GM12891 (cell line): ENCODE results near the gene IL33.

Experiments used
- PAX5 ChIP-seq: IDR thresholded peaks from 2 replicates; pipeline ENCODE4 v1.6.1; 2011; ENCODE audit warnings: low read length, moderate library complexity, mild to moderate bottlenecking; ENCODE audit not compliant: insufficient read depth, severe bottlenecking
- POLR2A ChIP-seq: IDR thresholded peaks from 2 replicates; pipeline ENCODE4 v1.6.1; 2011; ENCODE audit warnings: low read depth, low read length, control low read depth
- POLR2AphosphoS5 ChIP-seq: IDR thresholded peaks from 2 replicates; pipeline ENCODE4 v1.6.1; 2011; ENCODE audit warnings: low read depth, low read length, control low read depth
- POU2F2 ChIP-seq: IDR thresholded peaks from 2 replicates; pipeline ENCODE4 v1.6.1; 2011; ENCODE audit warnings: low read depth, mild to moderate bottlenecking, control low read depth, low read length, moderate library complexity
- SPI1 ChIP-seq: IDR thresholded peaks from 2 replicates; pipeline ENCODE4 v1.6.1; 2011; ENCODE audit warnings: low read depth, low read length, control low read depth
- TAF1 ChIP-seq: IDR thresholded peaks from 2 replicates; pipeline ENCODE4 v1.6.1; 2011; ENCODE audit warnings: low read depth, low read length, control low read depth

- TF ChIP-seq POLR2AphosphoS5, result no peak
- no peak for TF ChIP-seq POLR2A
- TF ChIP-seq TAF1, result no peak
- TF ChIP-seq POU2F2, result no peak
- no peak for TF ChIP-seq PAX5
- TF ChIP-seq SPI1, result no peak
Measured at GRCh38 chr9:6188466-6188865, 27.1 kb upstream of the IL33 start.
